Measurements from ENCODE around the gene SPACA4. TPM values are rescaled to one million over a fixed set of nuclear protein-coding genes. Genes with fewer than 3 reads are reported as not detected.

Gene SPACA4, protein sequence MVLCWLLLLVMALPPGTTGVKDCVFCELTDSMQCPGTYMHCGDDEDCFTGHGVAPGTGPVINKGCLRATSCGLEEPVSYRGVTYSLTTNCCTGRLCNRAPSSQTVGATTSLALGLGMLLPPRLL
- total RNA-seq (not detected), polyA plus RNA-seq (not detected), total RNA-seq (not detected)

DNA sequence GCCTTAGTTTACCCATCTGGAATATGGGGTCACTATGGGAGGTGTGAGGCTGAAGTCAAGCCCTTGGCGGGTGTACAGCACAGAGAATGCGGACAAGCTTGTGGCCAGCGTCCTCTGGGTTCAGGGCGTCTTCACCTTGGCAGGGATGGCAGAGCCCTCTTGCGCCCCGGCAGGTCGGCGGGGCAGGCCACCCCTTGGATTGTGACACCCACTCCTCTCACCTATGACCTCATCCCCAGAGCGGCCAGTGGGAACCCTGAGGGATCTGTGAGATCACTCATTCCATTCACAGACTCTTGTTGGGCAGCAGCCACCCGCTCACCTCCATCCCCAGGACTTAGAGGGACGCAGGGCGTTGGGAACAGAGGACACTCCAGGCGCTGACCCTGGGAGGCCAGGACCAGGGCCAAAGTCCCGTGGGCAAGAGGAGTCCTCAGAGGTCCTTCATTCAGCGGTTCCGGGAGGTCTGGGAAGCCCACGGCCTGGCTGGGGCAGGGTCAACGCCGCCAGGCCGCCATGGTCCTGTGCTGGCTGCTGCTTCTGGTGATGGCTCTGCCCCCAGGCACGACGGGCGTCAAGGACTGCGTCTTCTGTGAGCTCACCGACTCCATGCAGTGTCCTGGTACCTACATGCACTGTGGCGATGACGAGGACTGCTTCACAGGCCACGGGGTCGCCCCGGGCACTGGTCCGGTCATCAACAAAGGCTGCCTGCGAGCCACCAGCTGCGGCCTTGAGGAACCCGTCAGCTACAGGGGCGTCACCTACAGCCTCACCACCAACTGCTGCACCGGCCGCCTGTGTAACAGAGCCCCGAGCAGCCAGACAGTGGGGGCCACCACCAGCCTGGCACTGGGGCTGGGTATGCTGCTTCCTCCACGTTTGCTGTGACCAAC, at the start of gene SPACA4:
Gene SPACA4, plus strand, starts transcription at position 280 of the 896 bp plus-strand sequence. Its CDS starts 237 bp downstream, at position 517.
- H3K27ac ChIP-seq (ENCODE audit: low read depth, low read length) = no peak within 1 kb of the TSS
- no peak for ATAC-seq
- H3K27ac Mint-ChIP-seq = peak within 1 kb of the TSS in 1 of 9 donors; percentile 18
- H3K27me3 Mint-ChIP-seq = no peaks in the 10 kb centered on the region
- peaks cover 0 to 9% (median 5%) of the 10 kb centered on the region in 7 donors for H3K4me1 Mint-ChIP-seq
- intact Hi-C loops (cut with micrococcal nuclease) = no loop called here
- peaks cover 3 to 4% of the 10 kb centered on the region in 2 donors for H3K4me1 ChIP-seq (ENCODE audit: control insufficient read depth in 2 of 2, insufficient read depth in 2 of 2, low read length in 2 of 2)
- ChIA-PET POLR2A (interaction anchor here (0.6 to 1.0 kb wide), 3 partner anchors 13 to 531 kb away, joined by 3 to 4 read pairs (median 4); partner anchors contain the start of genes RPL18 and SPHK2), CTCF (interaction anchor here (0.7 to 2.6 kb wide), 3 partner anchors 10 to 117 kb away, joined by 4 to 16 read pairs (median 5); no protein-coding TSS in a partner anchor)
- H3K27me3 ChIP-seq (ENCODE audit: control insufficient read depth in 2 of 2, insufficient read depth in 2 of 2, low read length in 2 of 2) = no peaks in the 10 kb centered on the region
- H3K36me3 ChIP-seq (ENCODE audit: control insufficient read depth in 2 of 3, insufficient read depth in 3 of 3, low read length in 3 of 3) = no peaks in the 10 kb centered on the region
- H3K4me3 ChIP-seq (ENCODE audit: low read length) = no peak within 1 kb of the TSS
- H3K4me3 Mint-ChIP-seq = no peak within 1 kb of the TSS
- no peaks in the 10 kb centered on the region for H3K36me3 Mint-ChIP-seq
- no peaks in the 10 kb centered on the region for H3K9me3 Mint-ChIP-seq
- H3K9me3 ChIP-seq (ENCODE audit: control insufficient read depth in 2 of 3, low read length in 3 of 3) = no peaks in the 10 kb centered on the region
- DNase-seq = no peak

DNA sequence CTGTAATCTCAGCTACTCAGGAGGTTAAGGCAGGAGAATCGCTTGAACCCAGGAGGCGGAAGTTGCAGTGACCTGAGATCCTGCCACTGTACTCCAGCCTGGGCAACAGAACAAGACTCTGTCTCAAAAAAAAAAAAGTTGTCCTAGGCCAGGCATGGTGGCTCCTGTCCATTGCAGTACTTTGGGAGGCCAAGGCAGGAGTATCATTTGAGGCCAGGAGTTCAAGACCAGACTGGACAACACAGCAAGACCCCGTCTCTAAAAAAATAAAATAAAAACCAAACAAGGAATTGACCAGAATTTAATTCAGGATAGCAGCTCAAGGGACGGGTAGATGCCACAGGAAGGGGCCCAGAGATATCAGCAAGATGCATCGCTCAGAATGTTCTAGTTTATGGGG, 49.7 kb upstream of the SPACA4 start:
- no peaks in the 10 kb centered on the region for H3K9me3 Mint-ChIP-seq
- H3K36me3 Mint-ChIP-seq = no peaks in the 10 kb centered on the region
- Histone ChIP-seq H3K27ac (ENCODE audit: low read depth, low read length) (no peak overlapping the region), H3K9me3 (ENCODE audit: control insufficient read depth in 2 of 3, low read length in 3 of 3) (no peaks in the 10 kb centered on the region), H3K27me3 (ENCODE audit: control insufficient read depth in 2 of 2, insufficient read depth in 2 of 2, low read length in 2 of 2) (no peaks in the 10 kb centered on the region), H3K4me3 (ENCODE audit: low read length) (no peak overlapping the region), H3K36me3 (ENCODE audit: control insufficient read depth in 2 of 3, insufficient read depth in 3 of 3, low read length in 3 of 3) (no peaks in the 10 kb centered on the region), H3K4me1 (ENCODE audit: control insufficient read depth in 2 of 2, insufficient read depth in 2 of 2, low read length in 2 of 2) (no peaks in the 10 kb centered on the region)
- peaks cover 0 to 14% (median 7%) of the 10 kb centered on the region in 5 donors for H3K27me3 Mint-ChIP-seq
- no peak overlapping the region for H3K4me3 Mint-ChIP-seq
- intact Hi-C loops (cut with micrococcal nuclease) = no loop called here
- CTCF ChIA-PET = no interaction called here
- DNase-seq (no peak), ATAC-seq (no peak)
- POLR2A ChIA-PET = interaction anchor here (0.6 kb wide), 1 partner anchor 168 kb away, joined by 3 read pairs; no protein-coding TSS in a partner anchor
- H3K4me1 Mint-ChIP-seq = peaks cover 0 to 5% (median 2%) of the 10 kb centered on the region in 7 donors
- no peak overlapping the region for H3K27ac Mint-ChIP-seq

DNA sequence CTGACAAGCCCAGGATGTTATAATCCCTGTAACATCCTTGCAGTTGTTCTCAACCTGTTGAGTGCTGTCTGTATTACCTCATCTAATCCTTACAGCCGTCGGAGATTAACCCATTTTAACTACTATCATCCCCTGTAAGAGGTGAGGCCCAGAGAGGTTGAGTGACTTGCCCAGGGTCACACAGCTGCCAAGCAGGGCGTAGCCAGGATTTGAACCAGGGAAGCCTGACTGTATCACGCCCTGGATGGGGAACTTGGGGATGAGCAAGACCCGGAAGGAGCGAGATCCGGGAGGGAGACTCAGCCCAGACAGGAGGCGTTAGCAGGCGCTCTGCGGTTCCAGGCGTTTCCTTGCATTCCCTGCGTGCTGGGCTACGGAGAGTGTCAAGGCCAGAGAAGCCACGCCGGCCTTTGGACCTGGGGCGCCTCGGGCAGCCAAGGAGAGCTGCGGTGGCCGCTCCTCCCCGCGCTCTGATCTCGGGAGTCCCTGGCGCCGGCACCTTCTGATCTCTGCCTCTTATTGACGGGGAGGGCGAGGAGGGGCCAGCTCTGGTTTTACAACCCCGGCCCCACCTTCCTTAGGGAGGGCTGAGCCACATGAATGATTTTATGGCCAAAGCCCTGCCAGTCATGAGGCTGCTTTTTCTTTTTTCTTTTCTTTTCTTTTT, 48.4 kb upstream of the SPACA4 start:
- no peaks in the 10 kb centered on the region for H3K9me3 Mint-ChIP-seq
- no peak for DNase-seq
- POLR2A ChIA-PET = no interaction called here
- H3K4me1 Mint-ChIP-seq = peaks cover 0 to 5% (median 2%) of the 10 kb centered on the region in 7 donors
- no peak overlapping the region for H3K27ac ChIP-seq (ENCODE audit: low read depth, low read length)
- ATAC-seq = no peak
- H3K4me1 ChIP-seq (ENCODE audit: control insufficient read depth in 2 of 2, insufficient read depth in 2 of 2, low read length in 2 of 2) = no peaks in the 10 kb centered on the region
- no peaks in the 10 kb centered on the region for H3K36me3 Mint-ChIP-seq
- CTCF ChIA-PET = interaction anchor here (0.7 kb wide), 1 partner anchor 1084 kb away, joined by 5 read pairs; the partner anchor contains the start of gene SCAF1
- intact Hi-C loops (cut with micrococcal nuclease) = no loop called here
- no peak overlapping the region for H3K27ac Mint-ChIP-seq
- H3K4me3 Mint-ChIP-seq = peak overlapping the region in 3 of 10 donors; percentile 11 to 69 (median 16)
- H3K9me3 ChIP-seq (ENCODE audit: control insufficient read depth in 2 of 3, low read length in 3 of 3) = no peaks in the 10 kb centered on the region
- no peaks in the 10 kb centered on the region for H3K27me3 ChIP-seq (ENCODE audit: control insufficient read depth in 2 of 2, insufficient read depth in 2 of 2, low read length in 2 of 2)
- no peaks in the 10 kb centered on the region for H3K36me3 ChIP-seq (ENCODE audit: control insufficient read depth in 2 of 3, insufficient read depth in 3 of 3, low read length in 3 of 3)
- no peak overlapping the region for H3K4me3 ChIP-seq (ENCODE audit: low read length)
- peaks cover 0 to 14% (median 7%) of the 10 kb centered on the region in 5 donors for H3K27me3 Mint-ChIP-seq

DNA sequence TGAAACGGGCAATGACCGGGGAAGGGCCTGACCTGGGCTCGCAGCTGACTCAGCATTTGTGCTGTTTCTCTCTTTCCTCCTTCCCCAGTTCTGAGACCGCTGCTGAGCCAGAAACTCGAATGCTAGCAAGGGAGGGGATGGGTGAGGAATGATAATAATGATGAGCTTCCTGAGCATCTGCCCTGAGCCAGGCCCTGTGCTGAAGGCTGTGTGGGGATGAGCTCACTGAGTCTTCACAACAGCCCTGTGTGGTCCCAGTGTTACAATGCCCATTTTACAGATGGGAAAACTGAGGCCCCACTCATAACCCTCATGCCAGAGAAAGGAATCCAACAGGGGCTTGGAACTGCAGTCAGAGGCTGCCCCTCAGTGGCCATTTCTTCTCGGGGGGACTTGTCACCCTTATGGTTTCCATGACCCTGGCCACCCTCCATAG, 46.4 kb upstream of the SPACA4 start:
- CTCF ChIA-PET = interaction anchor here (0.8 to 1.8 kb wide), 2 partner anchors 24 to 71 kb away, joined by 4 to 5 read pairs; no protein-coding TSS in a partner anchor
- intact Hi-C loops (cut with micrococcal nuclease) = no loop called here
- no peak overlapping the region for H3K4me3 Mint-ChIP-seq

DNA sequence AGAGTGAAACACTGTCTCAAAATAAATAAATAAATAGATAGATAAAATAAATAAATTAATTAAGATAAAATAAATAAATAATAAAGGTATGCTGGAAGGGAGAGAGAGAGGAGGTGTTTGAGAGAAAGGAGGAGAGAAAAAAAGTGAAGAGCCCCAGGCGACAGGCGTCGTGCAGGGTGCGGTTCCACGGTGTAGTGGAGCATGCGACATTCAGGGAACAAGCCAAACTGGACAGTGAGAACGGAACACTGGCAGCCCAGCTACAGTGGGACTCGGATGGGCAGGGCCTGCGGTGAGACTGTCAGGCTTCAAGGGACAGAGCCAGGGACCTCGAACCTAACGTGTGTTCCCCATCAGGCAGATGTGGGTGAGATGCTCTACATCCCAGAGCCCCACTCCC, 45.1 kb upstream of the SPACA4 start:
- no peaks in the 10 kb centered on the region for H3K4me1 ChIP-seq (ENCODE audit: control insufficient read depth in 2 of 2, insufficient read depth in 2 of 2, low read length in 2 of 2)
- H3K36me3 ChIP-seq (ENCODE audit: control insufficient read depth in 2 of 3, insufficient read depth in 3 of 3, low read length in 3 of 3) = no peaks in the 10 kb centered on the region
- POLR2A ChIA-PET = interaction anchor here (0.6 kb wide), 1 partner anchor 201 kb away, joined by 3 read pairs; no protein-coding TSS in a partner anchor
- no peak overlapping the region for H3K27ac ChIP-seq (ENCODE audit: low read depth, low read length)
- no peaks in the 10 kb centered on the region for H3K9me3 ChIP-seq (ENCODE audit: control insufficient read depth in 2 of 3, low read length in 3 of 3)
- H3K27me3 ChIP-seq (ENCODE audit: control insufficient read depth in 2 of 2, insufficient read depth in 2 of 2, low read length in 2 of 2) = no peaks in the 10 kb centered on the region
- Mint-ChIP-seq H3K27me3 (peaks cover 0 to 14% (median 7%) of the 10 kb centered on the region in 5 donors), H3K4me3 (no peak overlapping the region), H3K27ac (no peak overlapping the region), H3K4me1 (peaks cover 0 to 5% (median 2%) of the 10 kb centered on the region in 7 donors), H3K36me3 (no peaks in the 10 kb centered on the region), H3K9me3 (no peaks in the 10 kb centered on the region)
- no peak for DNase-seq
- intact Hi-C loops (cut with micrococcal nuclease) = no loop called here
- no peak overlapping the region for H3K4me3 ChIP-seq (ENCODE audit: low read length)
- ATAC-seq = no peak
- CTCF ChIA-PET = no interaction called here

More for the DNA sequence above, 46.4 kb upstream of the SPACA4 start:
- no peaks in the 10 kb centered on the region for H3K36me3 ChIP-seq (ENCODE audit: control insufficient read depth in 2 of 3, insufficient read depth in 3 of 3, low read length in 3 of 3)
- H3K36me3 Mint-ChIP-seq = no peaks in the 10 kb centered on the region
- peaks cover 0 to 5% (median 2%) of the 10 kb centered on the region in 7 donors for H3K4me1 Mint-ChIP-seq
- H3K27me3 ChIP-seq (ENCODE audit: control insufficient read depth in 2 of 2, insufficient read depth in 2 of 2, low read length in 2 of 2) = no peaks in the 10 kb centered on the region
- H3K9me3 ChIP-seq (ENCODE audit: control insufficient read depth in 2 of 3, low read length in 3 of 3) = no peaks in the 10 kb centered on the region
- POLR2A ChIA-PET = no interaction called here
- peaks cover 0 to 14% (median 7%) of the 10 kb centered on the region in 5 donors for H3K27me3 Mint-ChIP-seq
- no peaks in the 10 kb centered on the region for H3K9me3 Mint-ChIP-seq
- H3K4me3 ChIP-seq (ENCODE audit: low read length) = no peak overlapping the region
- no peak overlapping the region for H3K27ac Mint-ChIP-seq
- no peaks in the 10 kb centered on the region for H3K4me1 ChIP-seq (ENCODE audit: control insufficient read depth in 2 of 2, insufficient read depth in 2 of 2, low read length in 2 of 2)
- no peak overlapping the region for H3K27ac ChIP-seq (ENCODE audit: low read depth, low read length)
- ATAC-seq (no peak), DNase-seq (peak in 1 of 9 donors; percentile 5)

DNA sequence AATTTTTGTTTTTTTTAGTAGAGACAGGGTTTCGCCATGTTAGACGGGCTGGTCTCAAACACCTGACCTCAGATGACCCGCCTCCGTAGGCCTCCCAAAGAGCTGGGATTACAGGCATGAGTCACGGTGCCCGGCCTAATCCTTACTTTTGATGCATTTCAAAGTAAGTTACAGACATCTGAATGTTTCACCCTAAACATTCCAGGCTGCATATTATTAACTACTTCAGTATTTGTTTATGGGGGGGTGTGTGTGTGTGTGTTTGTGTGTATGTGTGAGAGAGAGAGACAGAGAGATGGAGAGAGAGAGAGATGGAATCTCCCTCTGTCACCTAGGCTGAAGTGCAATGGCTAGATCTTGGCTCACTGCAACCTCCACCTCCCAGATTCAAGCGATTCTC, 41.5 kb upstream of the SPACA4 start:
- no peak for DNase-seq
- Histone ChIP-seq H3K27ac (ENCODE audit: low read depth, low read length) (no peak overlapping the region), H3K36me3 (ENCODE audit: control insufficient read depth in 2 of 3, insufficient read depth in 3 of 3, low read length in 3 of 3) (no peaks in the 10 kb centered on the region), H3K4me1 (ENCODE audit: control insufficient read depth in 2 of 2, insufficient read depth in 2 of 2, low read length in 2 of 2) (no peaks in the 10 kb centered on the region), H3K27me3 (ENCODE audit: control insufficient read depth in 2 of 2, insufficient read depth in 2 of 2, low read length in 2 of 2) (no peaks in the 10 kb centered on the region), H3K9me3 (ENCODE audit: control insufficient read depth in 2 of 3, low read length in 3 of 3) (no peaks in the 10 kb centered on the region), H3K4me3 (ENCODE audit: low read length) (no peak overlapping the region)
- ChIA-PET CTCF (no interaction called here), POLR2A (no interaction called here)
- Mint-ChIP-seq H3K27ac (no peak overlapping the region), H3K9me3 (no peaks in the 10 kb centered on the region), H3K27me3 (peaks cover 0 to 12% (median 3%) of the 10 kb centered on the region in 5 donors), H3K4me1 (no peaks in the 10 kb centered on the region), H3K4me3 (no peak overlapping the region), H3K36me3 (no peaks in the 10 kb centered on the region)
- ATAC-seq = no peak
- intact Hi-C loops (cut with micrococcal nuclease) = no loop called here

All from naive thymus-derived CD4-positive, alpha-beta T cell (primary cell).